HG03354 (cell line): Measurements from ENCODE around the gene ZNF559.

ENCODE experiments used
- ATAC-seq: cut with Tn5 transposase; IDR thresholded peaks from one replicate; pipeline ENCODE4 v1.9.1; 2021; ENCODE audit warnings: mild to moderate bottlenecking; ENCODE audit not compliant: unreplicated experiment, poor library complexity, severe bottlenecking

ZNF559 gene

DNA sequence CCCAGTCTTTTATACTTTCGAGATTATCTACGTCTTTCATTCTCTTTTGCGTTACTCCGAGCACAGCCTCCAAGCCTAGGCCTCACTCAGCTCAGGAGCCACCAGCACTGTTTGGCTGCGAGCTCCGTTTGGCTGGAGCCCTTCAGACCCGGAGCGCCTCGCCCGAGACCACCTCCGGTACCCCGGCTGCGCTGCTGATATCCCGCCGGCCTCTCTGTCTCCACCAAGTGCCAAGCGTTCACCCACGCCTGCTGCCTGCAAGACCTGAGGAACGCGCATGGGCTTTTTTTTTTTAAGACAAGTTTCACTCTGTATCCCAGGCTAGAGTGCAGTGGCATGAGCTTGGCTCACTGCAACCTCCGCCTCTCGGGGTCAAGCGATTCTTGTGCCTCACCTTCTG is 24.7 kb downstream of the ZNF559 start:
- ATAC-seq = no peak

GRCh38 chr19:9352505-9352904 is 28.5 kb downstream of the ZNF559 start:
- no peak for ATAC-seq

DNA sequence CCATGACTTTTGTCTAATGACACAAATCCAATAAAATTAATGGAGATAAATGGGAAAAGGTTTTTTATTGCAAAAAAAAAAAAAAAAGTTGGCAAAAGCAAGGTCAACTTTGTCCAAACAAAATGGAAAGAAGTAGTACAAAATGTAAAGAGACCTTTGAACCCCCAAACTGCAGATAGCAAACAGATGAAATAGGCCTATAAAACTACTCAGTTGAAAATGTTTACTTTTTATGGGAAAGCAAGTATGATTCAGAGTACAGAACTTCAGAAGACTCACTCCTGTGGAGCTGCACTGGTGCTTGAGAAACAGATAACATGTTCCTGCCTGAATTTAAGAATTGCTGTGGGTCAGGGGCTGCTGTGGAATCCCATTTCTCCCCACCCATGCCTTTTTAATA is 29.0 kb downstream of the ZNF559 start:
- ATAC-seq = no peak

GRCh38 chr19:9354651-9355050 is 30.7 kb downstream of the ZNF559 start:
- ATAC-seq = no peak

DNA sequence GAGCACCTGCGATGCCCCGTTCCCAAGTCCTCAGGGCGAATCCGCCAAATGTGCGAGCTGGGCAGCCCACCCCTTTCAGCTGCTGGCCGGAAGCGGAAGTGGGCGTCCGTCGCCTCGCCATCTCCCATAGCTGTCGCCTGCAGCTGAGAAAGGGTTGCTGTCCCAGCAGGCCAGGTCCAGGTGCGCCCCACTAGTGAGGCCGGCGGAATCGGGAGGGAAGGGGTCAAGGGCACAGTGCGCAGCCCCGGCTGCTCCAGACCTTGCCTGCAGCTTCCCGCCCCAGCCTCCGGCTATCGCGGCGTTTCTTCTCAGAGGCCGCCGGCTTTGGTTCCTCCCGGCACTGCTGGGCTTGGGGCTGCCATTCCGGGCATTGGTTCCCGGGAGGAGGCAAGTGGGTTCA is 38.9 kb downstream of the ZNF559 start, which contains the start of gene ZNF177:
TSS of gene ZNF177 (plus strand) at position 109 of the 400 bp plus-strand sequence. CDS start 15,299 bp downstream, outside the sequence.
- no peak for ATAC-seq

DNA sequence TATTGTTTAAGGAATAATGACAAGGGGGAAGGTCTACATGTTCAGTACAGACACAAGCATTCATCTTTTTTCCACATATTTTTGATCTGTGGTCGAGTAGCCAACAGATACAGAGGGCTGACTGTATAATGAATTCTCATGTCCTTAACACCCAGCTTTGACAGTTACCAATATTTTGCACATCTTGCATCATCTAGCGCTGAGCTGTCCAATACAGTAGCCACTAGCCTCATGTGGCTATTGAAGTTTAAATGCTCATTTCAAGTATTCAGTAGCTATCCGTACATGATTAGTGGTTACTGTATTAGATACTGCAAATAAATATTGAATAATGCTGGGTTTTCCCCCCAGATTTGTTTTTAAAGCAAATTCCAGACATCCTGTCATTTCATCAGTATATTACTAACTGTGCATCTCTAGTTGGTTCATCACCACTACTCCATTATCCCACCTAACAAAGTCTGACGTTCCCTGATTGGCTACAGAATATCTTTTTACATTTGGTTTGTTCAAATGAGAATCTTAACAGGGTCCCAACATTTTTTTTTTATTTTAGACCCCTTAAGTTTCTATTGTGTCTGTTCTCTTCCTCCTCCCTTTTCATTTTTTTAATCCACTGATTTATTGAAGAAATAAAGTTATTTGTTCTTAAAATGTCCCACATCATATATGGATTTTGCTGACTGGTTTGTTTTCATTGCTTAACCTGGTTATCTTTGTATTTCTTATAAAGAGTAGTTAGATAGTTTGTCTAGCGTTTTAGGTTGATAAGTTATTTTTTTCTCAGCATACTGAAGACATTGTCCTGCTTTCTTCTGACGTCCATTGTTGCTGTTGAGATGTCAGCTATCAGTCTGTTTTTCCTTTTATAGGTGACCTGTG is 47.0 kb downstream of the ZNF559 start:
- ATAC-seq = no peak

GRCh38 chr19:9381361-9381785 is 57.4 kb downstream of the ZNF559 start:
- ATAC-seq = no peak
